Lung microvascular endothelial cell (primary cell): ENCODE data around the gene PAX3. TPM values are rescaled to one million over a fixed set of nuclear protein-coding genes. Genes with fewer than 3 reads are reported as not detected.

Experiments
- DNase-seq, 2 donors: peaks; one replicate each; pipeline versions ENCODE4 v3.0.0 to v3.0.0-alpha.2; 2010; ENCODE audit warnings: low read depth in 2 of 2
- total RNA-seq: library from RNA; depleted of rRNA; stranded (reverse); fragments of >200 nt; gene quantifications from 2 replicates; pipeline ENCODE4 v1.2.1, GENCODE V29; 2014

PAX3 gene
- total RNA-seq, 1 donor from 2014 or later = not detected

GRCh38 chr2:222270396-222270795 is 28.4 kb downstream of the PAX3 start:
- DNase-seq = no peak

- no peak for DNase-seq
Observed at GRCh38 chr2:222269132-222269531, 29.7 kb downstream of the PAX3 start.

GRCh38 chr2:222268311-222268990 is 30.3 kb downstream of the PAX3 start:
- DNase-seq = no peak

- no peak for DNase-seq
Observed at GRCh38 chr2:222264791-222265320, 33.9 kb downstream of the PAX3 start.

GRCh38 chr2:222261504-222261903 is 37.3 kb downstream of the PAX3 start:
- no peak for DNase-seq

- DNase-seq = no peak
Observed at GRCh38 chr2:222257645-222258044, 41.2 kb downstream of the PAX3 start.

- no peak for DNase-seq
Observed at GRCh38 chr2:222256250-222256649, 42.5 kb downstream of the PAX3 start.

- DNase-seq = no peak
Observed at GRCh38 chr2:222255090-222255489, 43.7 kb downstream of the PAX3 start.

- DNase-seq = no peak
Observed at GRCh38 chr2:222250313-222250712, 48.5 kb downstream of the PAX3 start.

GRCh38 chr2:222249444-222249843 is 49.4 kb downstream of the PAX3 start:
- DNase-seq = no peak

- DNase-seq = no peak
Observed at GRCh38 chr2:222248818-222249217, 50.0 kb downstream of the PAX3 start.

GRCh38 chr2:222248256-222248655 is 50.5 kb downstream of the PAX3 start:
- no peak for DNase-seq

- no peak for DNase-seq
Observed at GRCh38 chr2:222242532-222242931, 56.3 kb downstream of the PAX3 start.

GRCh38 chr2:222241128-222241870 is 57.5 kb downstream of the PAX3 start:
- DNase-seq = no peak

GRCh38 chr2:222240676-222241049 is 58.1 kb downstream of the PAX3 start:
- no peak for DNase-seq

GRCh38 chr2:222239945-222240675 is 58.7 kb downstream of the PAX3 start:
- no peak for DNase-seq

- DNase-seq = no peak
Observed at GRCh38 chr2:222239091-222239490, 59.7 kb downstream of the PAX3 start.

GRCh38 chr2:222238072-222238471 is 60.7 kb downstream of the PAX3 start:
- DNase-seq = no peak

GRCh38 chr2:222232839-222233238 is 66.0 kb downstream of the PAX3 start:
- no peak for DNase-seq

GRCh38 chr2:222232372-222232771 is 66.4 kb downstream of the PAX3 start:
- no peak for DNase-seq

GRCh38 chr2:222228054-222228453 is 70.7 kb downstream of the PAX3 start:
- DNase-seq = no peak

GRCh38 chr2:222218786-222219185 is 80.0 kb downstream of the PAX3 start:
- DNase-seq = no peak
